Heart right ventricle (tissue), 16 donors: ENCODE data around the gene B3GNT5. TPM values are rescaled to one million over a fixed set of nuclear protein-coding genes. Genes with fewer than 3 reads are reported as not detected.

ENCODE experiments used
- ATAC-seq, 8 donors: fragments of 200-7000 bp; cut with Tn5 transposase; one replicate each; pipeline ENCODE4 v1.9.1; 2020; ENCODE audit warnings: mild to moderate bottlenecking in 8 of 8, moderate library complexity in 8 of 8, moderate number of reproducible peaks in 1 of 8
- DNase-seq, 2 donors: peaks; one replicate each; pipeline ENCODE4 v3.0.0-alpha.2; 2020
- H3K27ac ChIP-seq, 10 donors: fragments of 200-600 bp; sonication (generic) in 2 of 10; one replicate each; pipeline versions ENCODE4 v1.5.0 to v1.8.0; 2020 to 2022; ENCODE audit warnings: mild to moderate bottlenecking in 3 of 10
- H3K27me3 ChIP-seq, 7 donors: fragments of 200-600 bp; one replicate each; pipeline ENCODE4 v1.8.0; 2021 to 2022; ENCODE audit warnings: mild to moderate bottlenecking in 2 of 7
- H3K36me3 ChIP-seq, 9 donors: fragments of 200-600 bp; sonication (generic) in 1 of 9; one replicate each; pipeline versions ENCODE4 v1.5.0 to v1.8.0; 2020 to 2022; ENCODE audit warnings: mild to moderate bottlenecking in 2 of 9
- H3K4me1 ChIP-seq, 9 donors: fragments of 200-600 bp; sonication (generic) in 1 of 9; one replicate each; pipeline versions ENCODE4 v1.5.0 to v1.8.0; 2020 to 2022; ENCODE audit warnings: mild to moderate bottlenecking in 4 of 9
- H3K4me3 ChIP-seq, 10 donors: fragments of 200-600 bp; sonication (generic) in 2 of 10; one replicate each; pipeline versions ENCODE4 v1.5.0 to v1.8.0; 2020 to 2022; ENCODE audit warnings: mild to moderate bottlenecking in 7 of 10, moderate library complexity in 2 of 10
- H3K9me3 ChIP-seq, 11 donors: fragments of 200-600 bp in 10 of 11; sonication (generic) in 2 of 11; one replicate each; pipeline versions ENCODE4 v1.5.0 to v1.8.0; 2013 to 2022; ENCODE audit warnings: mild to moderate bottlenecking in 2 of 11, control low read depth in 1 of 11, moderate library complexity in 1 of 11
- CTCF ChIP-seq, 9 donors: fragments of 200-600 bp; sonication (generic) in 2 of 9; IDR thresholded peaks; one replicate each; pipeline versions ENCODE4 v1.5.0 to v1.8.0; 2021 to 2022; ENCODE audit warnings: antibody characterized with exemption in 9 of 9, mild to moderate bottlenecking in 5 of 9, moderate library complexity in 1 of 9
- WGBS, 2 donors: extraction: QIAGEN DNeasy Blood & Tissue Kit; methylation state at CpG; one replicate each; pipeline ENCODE4 v1.1.7; 2013; ENCODE audit warnings: inconsistent platforms in 1 of 2; 5-methylcytosine and 5-hydroxymethylcytosine counted together
- intact Hi-C, 10 donors: fragments of 100-400 bp; cut with DNase I; formaldehyde crosslinking; loops; one replicate each; pipeline versions ENCODE4 v1.11.1 to v1.14.2; 2022
- long read RNA-seq, 3 donors: library from polyadenylated mRNA; unstranded; transcript quantifications; one replicate each; pipeline ENCODE4 v2.0.0, GENCODE V29; 2020 to 2021
- polyA plus RNA-seq, 2 donors: library from polyadenylated mRNA; stranded (reverse); fragments of 200-250 nt; gene quantifications; one replicate each; pipeline ENCODE4 v1.2.3, GENCODE V29; 2013
- total RNA-seq, 10 donors: library from RNA; stranded (reverse); fragmentation: NEBNext Ultra II Directional in 3 of 10; extraction: Animal tissue kit (Norgen Biotek cat#: 25700) in 3 of 10; gene quantifications; one replicate each; pipeline versions ENCODE4 v1.2.1 to v1.2.4, GENCODE V29; 2021 to 2023
- donor health status: Arrhythmogenic right ventricular cardiomyopathy.
- donor health status: ischemic (EF 13 %, LVEDD 7.1; RV severe dilation, severe dysfunction).
- donor health status: healthy with polysubstance abuse.
- donor health status: DM: no; HTN: yes; CAD: no.
- donor health status: DM: no; HTN: no; CAD: no.
- donor health status: ischemic (EF 25% LVEDD 6.9; RV normal size, moderate dysfunction).
- donor health status: ischemic (EF 25% LVEDD 5.7; RV mildly dilated, moderate dysfunction).
- donor health status: healthy.
- donor health status: DM: yes; HTN: yes; CAD: no.
- donor health status: Ischemic cardiomyopathy.
- donor health status: ischemic (EF 35%, LVEDD 5.7; RV mildly dilated, moderate dysfunction).
- donor health status: nonischemic (EF 11% LVEDD 7.7; RV severe dilation, severe dysfunction).
- donor health status: DM: yes; HTN: yes; CAD: no.
- donor health status: PGD.
- donor health status: ischemic (EF 29% LVEDD 5.4; RV normal size, mild dysfunction).
- donor health status: nonischemic (EF 23%, LVEDD 6.1; RV moderate dilation, normal function).

B3GNT5 gene
- total RNA-seq (1 to 10 TPM; 2.0 to 9.0 (median 5.8) TPM), polyA plus RNA-seq (1 to 10 TPM; 1.7 to 2.2 TPM)
- long read RNA-seq, donor 1, full-length matches to known transcripts, result 2 of 3 reads
- long read RNA-seq, donor 1, partial matches to known transcripts, result 0 of 3 reads
- long read RNA-seq, donor 1, other reads (novel, unspliced or antisense), result 1 of 3 reads
- long read RNA-seq, donor 2, full-length matches to known transcripts, result 2 of 2 reads
- long read RNA-seq, donor 2, partial matches to known transcripts, result 0 of 2 reads
- long read RNA-seq, donor 2, other reads (novel, unspliced or antisense), result 0 of 2 reads
- long read RNA-seq, donor 3, full-length matches to known transcripts, result 9 of 16 reads
- long read RNA-seq, donor 3, partial matches to known transcripts, result 5 of 16 reads
- long read RNA-seq, donor 3, other reads (novel, unspliced or antisense), result 2 of 16 reads

GRCh38 chr3:183252973-183253527, at the start of gene B3GNT5:
TSS of gene B3GNT5 (plus strand) at chr3:183253253. CDS start at chr3:183269799, 16,546 bp downstream.
- Histone ChIP-seq H3K4me3 (peak within 1 kb of the TSS; percentile 65 to 92 (median 80)), H3K4me1 (peaks cover 0 to 22% (median 0%) of the 10 kb centered on the region in 9 donors), H3K36me3 (peaks cover 0 to 6% (median 0%) of the 10 kb centered on the region in 9 donors), H3K27me3 (peaks cover 0 to 6% (median 0%) of the 10 kb centered on the region in 7 donors), H3K27ac (peak within 1 kb of the TSS; percentile 83 to 97 (median 90)), H3K9me3 (no peaks in the 10 kb centered on the region)
- ATAC-seq, result peak; percentile 10 to 68 (median 55)
- TF ChIP-seq CTCF (IDR thresholded peaks at IDR 0.05), result no peak
- WGBS, 2 donors, result 1% methylated on average over 43 of the region's 43 CpGs
- peak; percentile 21 to 29 for DNase-seq
- intact Hi-C loops, result loop anchor here in 6 of 10 donors (5.0 to 10.0 kb wide), 10 partner anchors 34 to 132 kb away; no protein-coding TSS in a partner anchor

GRCh38 chr3:183203670-183204069, 49.4 kb upstream of the B3GNT5 start:
- H3K36me3 ChIP-seq, result no peaks in the 10 kb centered on the region

GRCh38 chr3:183208260-183208659, 44.8 kb upstream of the B3GNT5 start:
- H3K4me3 ChIP-seq, result no peak overlapping the region
- no peaks in the 10 kb centered on the region for H3K27me3 ChIP-seq
- H3K9me3 ChIP-seq, result peaks cover 0 to 11% (median 8%) of the 10 kb centered on the region in 11 donors
- WGBS, 2 donors, result 73 to 82% methylated on average over 2 of the region's 2 CpGs
- no peak for DNase-seq
- intact Hi-C loops, result loop anchor here in 1 of 10 donors (5.0 kb wide), 1 partner anchor 44 kb away; the partner anchor contains the start of gene B3GNT5
- H3K27ac ChIP-seq, result no peak overlapping the region
- no peak for TF ChIP-seq CTCF (IDR thresholded peaks at IDR 0.05)
- H3K4me1 ChIP-seq, result peaks cover 0 to 25% (median 14%) of the 10 kb centered on the region in 9 donors
- no peaks in the 10 kb centered on the region for H3K36me3 ChIP-seq
- no peak for ATAC-seq

More at GRCh38 chr3:183203670-183204069, 49.4 kb upstream of the B3GNT5 start:
- H3K9me3 ChIP-seq, result peaks cover 0 to 17% (median 11%) of the 10 kb centered on the region in 11 donors
- no peaks in the 10 kb centered on the region for H3K27me3 ChIP-seq
- no peak for TF ChIP-seq CTCF (IDR thresholded peaks at IDR 0.05)
- DNase-seq (no peak), ATAC-seq (no peak)
- intact Hi-C loops, result no loop called here
- no peak overlapping the region for H3K4me3 ChIP-seq
- H3K27ac ChIP-seq, result no peak overlapping the region
- no peaks in the 10 kb centered on the region for H3K4me1 ChIP-seq

- no peak overlapping the region for H3K4me3 ChIP-seq
- intact Hi-C loops, result loop anchor here in 1 of 10 donors (5.0 kb wide), 1 partner anchor 44 kb away; the partner anchor contains the start of gene B3GNT5
- WGBS, 2 donors, result 83 to 89% methylated on average over 2 of the region's 2 CpGs
Measured at GRCh38 chr3:183208800-183209199, 44.3 kb upstream of the B3GNT5 start.

More at GRCh38 chr3:183208800-183209199, 44.3 kb upstream of the B3GNT5 start:
- H3K4me1 ChIP-seq, result peaks cover 0 to 31% (median 14%) of the 10 kb centered on the region in 9 donors
- no peak for TF ChIP-seq CTCF (IDR thresholded peaks at IDR 0.05)
- H3K36me3 ChIP-seq, result no peaks in the 10 kb centered on the region
- H3K27ac ChIP-seq, result no peak overlapping the region
- no peak for DNase-seq
- no peak for ATAC-seq
- H3K9me3 ChIP-seq, result peaks cover 0 to 6% (median 2%) of the 10 kb centered on the region in 11 donors
- H3K27me3 ChIP-seq, result no peaks in the 10 kb centered on the region
